OCI-LY1 (cell line): ENCODE results near the gene TERB2.
"Not testable (repeated sequence)": the region's sequence is repeated elsewhere in the genome, so short reads cannot be mapped to it uniquely, and the experiment has no call there.

Experiments
- H2AFZ ChIP-seq: fragments of 200-600 bp; sonication (generic), shearing (Covaris generic); 2 replicates; pipeline ENCODE4 v1.6.0; 2014; ENCODE audit warnings: antibody characterized with exemption, mild to moderate bottlenecking, low read length
- H3F3A ChIP-seq: fragments of 200-600 bp; sonication (generic), shearing (Covaris generic); 2 replicates; pipeline ENCODE4 v1.6.0; 2014; ENCODE audit warnings: mild to moderate bottlenecking, antibody characterized with exemption, low read length, moderate library complexity; ENCODE audit not compliant: insufficient read depth
- H3K27ac ChIP-seq: fragments of 200-600 bp; sonication (generic); 2 replicates; pipeline ENCODE4 v1.5.1; 2014; ENCODE audit warnings: low read length, mixed run types, mild to moderate bottlenecking, low read depth; ENCODE audit not compliant: poor library complexity, severe bottlenecking
- H3K27me3 ChIP-seq: fragments of 200-600 bp; sonication (generic); 2 replicates; pipeline ENCODE4 v1.6.0; 2014; ENCODE audit warnings: antibody characterized with exemption, mild to moderate bottlenecking, low read length, moderate library complexity; ENCODE audit not compliant: insufficient read depth
- H3K36me3 ChIP-seq: fragments of 200-600 bp; sonication (generic); 2 replicates; pipeline ENCODE4 v1.6.1; 2014; ENCODE audit warnings: mild to moderate bottlenecking, antibody characterized with exemption, low read length, moderate library complexity, mixed read lengths; ENCODE audit not compliant: insufficient read depth
- H3K4me1 ChIP-seq: fragments of 200-600 bp; sonication (generic); 2 replicates; pipeline ENCODE4 v1.5.1; 2014; ENCODE audit warnings: mild to moderate bottlenecking, low read length, moderate library complexity; ENCODE audit not compliant: insufficient read depth, severe bottlenecking
- H3K4me2 ChIP-seq: fragments of 200-600 bp; sonication (generic), shearing (Covaris generic); 2 replicates; pipeline ENCODE4 v1.6.1; 2014; ENCODE audit warnings: low read length
- H3K4me3 ChIP-seq: fragments of 200-600 bp; sonication (generic); 2 replicates; pipeline ENCODE4 v1.5.1; 2014; ENCODE audit warnings: low read length, low read depth, mild to moderate bottlenecking, mixed read lengths; ENCODE audit not compliant: poor library complexity, severe bottlenecking
- H3K79me2 ChIP-seq: fragments of 200-600 bp; shearing (Covaris generic); 2 replicates; pipeline ENCODE4 v1.6.1; 2016; ENCODE audit warnings: mixed run types, low read length, mixed read lengths; ENCODE audit not compliant: insufficient read depth
- H3K9ac ChIP-seq: fragments of 200-600 bp; sonication (generic), shearing (Covaris generic); 2 replicates; pipeline ENCODE4 v1.6.1; 2014; ENCODE audit warnings: mild to moderate bottlenecking, low read length, mixed read lengths
- H3K9me2 ChIP-seq: fragments of 200-600 bp; sonication (generic), shearing (Covaris generic); 2 replicates; pipeline ENCODE4 v1.6.1; 2014; ENCODE audit warnings: low read depth, mild to moderate bottlenecking, low read length, mixed read lengths
- H3K9me3 ChIP-seq: fragments of 200-600 bp; shearing (Covaris generic); 2 replicates; pipeline ENCODE4 v1.6.1; 2014; ENCODE audit warnings: low read length, mixed read lengths
- H4K20me1 ChIP-seq: fragments of 200-600 bp; sonication (generic), shearing (Covaris generic); 2 replicates; pipeline ENCODE4 v1.6.0; 2016; ENCODE audit warnings: mild to moderate bottlenecking, low read length; ENCODE audit not compliant: insufficient read depth
- CTCF ChIP-seq: fragments of 200-600 bp; sonication (generic), shearing (Covaris generic); IDR thresholded peaks from 2 replicates; pipeline ENCODE4 v1.5.1; 2017; ENCODE audit warnings: mild to moderate bottlenecking, antibody characterized with exemption, low read length, moderate library complexity, mixed read lengths
- EZH2 ChIP-seq: fragments of 200-600 bp; sonication (generic), shearing (Covaris generic); IDR thresholded peaks from 2 replicates; pipeline ENCODE4 v1.8.0; 2017; ENCODE audit warnings: borderline replicate concordance, mixed run types, mild to moderate bottlenecking, antibody characterized with exemption, low read length, moderate library complexity, mixed read lengths

The TERB2 gene

GRCh38 chr15:45021348-45021747, 64.9 kb downstream of the TERB2 start:
- no peaks in the 10 kb centered on the region for H3K27me3 ChIP-seq
- H3K4me1 ChIP-seq, result peaks cover 39% of the 10 kb centered on the region
- H3F3A ChIP-seq, result no peaks in the 10 kb centered on the region
- H3K4me3 ChIP-seq, result no peak overlapping the region
- no peak overlapping the region for H2AFZ ChIP-seq
- no peak overlapping the region for H3K9ac ChIP-seq
- H4K20me1 ChIP-seq, result no peaks in the 10 kb centered on the region
- TF ChIP-seq CTCF (no peak), EZH2 (no peak)
- H3K79me2 ChIP-seq, result no peaks in the 10 kb centered on the region
- no peaks in the 10 kb centered on the region for H3K9me2 ChIP-seq
- H3K9me3 ChIP-seq, result no peaks in the 10 kb centered on the region
- no peaks in the 10 kb centered on the region for H3K36me3 ChIP-seq
- no peak overlapping the region for H3K4me2 ChIP-seq
- H3K27ac ChIP-seq, result no peak overlapping the region

GRCh38 chr15:45022871-45023658, 66.6 kb downstream of the TERB2 start, which contains the start of gene SORD:
SORD (plus strand) TSS chr15:45023195; CDS start chr15:45023284, 89 bp downstream.
- H3F3A ChIP-seq, result no peaks in the 10 kb centered on the region
- H3K9me2 ChIP-seq, result no peaks in the 10 kb centered on the region
- peak within 1 kb of the TSS; percentile 48 for H3K27ac ChIP-seq
- H3K79me2 ChIP-seq, result no peaks in the 10 kb centered on the region
- H3K9me3 ChIP-seq, result no peaks in the 10 kb centered on the region
- TF ChIP-seq CTCF, result no peak
- no peak for TF ChIP-seq EZH2
- H4K20me1 ChIP-seq, result no peaks in the 10 kb centered on the region
- no peaks in the 10 kb centered on the region for H3K27me3 ChIP-seq
- peak within 1 kb of the TSS; percentile 96 for H3K9ac ChIP-seq
- peaks cover 49% of the 10 kb centered on the region for H3K4me1 ChIP-seq
- no peak within 1 kb of the TSS for H2AFZ ChIP-seq
- H3K4me3 ChIP-seq, result peak within 1 kb of the TSS; percentile 96
- peak within 1 kb of the TSS; percentile 94 for H3K4me2 ChIP-seq
- H3K36me3 ChIP-seq, result peaks cover 15% of the 10 kb centered on the region

- Histone ChIP-seq H3K4me1 (peaks cover 49% of the 10 kb centered on the region), H3K4me3 (peak overlapping the region; percentile 96), H2AFZ (no peak overlapping the region), H3K79me2 (no peaks in the 10 kb centered on the region), H3K4me2 (peak overlapping the region; percentile 94), H3K9ac (peak overlapping the region; percentile 96), H3K27ac (peak overlapping the region; percentile 48), H3F3A (no peaks in the 10 kb centered on the region; the same call in 1 of the 2 replicates), H3K36me3 (peaks cover 21% of the 10 kb centered on the region), H3K9me2 (no peaks in the 10 kb centered on the region), H3K9me3 (peaks cover under 1% of the 10 kb centered on the region), H4K20me1 (no peaks in the 10 kb centered on the region), H3K27me3 (no peaks in the 10 kb centered on the region)
- TF ChIP-seq CTCF, result no peak
- TF ChIP-seq EZH2, result no peak
Observed at GRCh38 chr15:45023659-45024225, 67.3 kb downstream of the TERB2 start.

- H4K20me1 ChIP-seq, H2AFZ ChIP-seq, H3F3A ChIP-seq, H3K9me2 ChIP-seq, H3K9me3 ChIP-seq, H3K9ac ChIP-seq, H3K79me2 ChIP-seq, H3K27me3 ChIP-seq: not testable (repeated sequence)
- peaks cover 49% of the 10 kb centered on the region for H3K4me1 ChIP-seq
- peak overlapping the region; percentile 36 for H3K27ac ChIP-seq
- peak overlapping the region; percentile 96 for H3K4me3 ChIP-seq
- peaks cover 30% of the 10 kb centered on the region for H3K36me3 ChIP-seq
- H3K4me2 ChIP-seq, result peak overlapping the region; percentile 48
Observed at GRCh38 chr15:45024649-45025048, 68.2 kb downstream of the TERB2 start.

- H2AFZ ChIP-seq, H3K9ac ChIP-seq, H3K27me3 ChIP-seq, H4K20me1 ChIP-seq, H3K79me2 ChIP-seq, H3F3A ChIP-seq, H3K27ac ChIP-seq, H3K4me3 ChIP-seq, H3K4me2 ChIP-seq, H3K9me2 ChIP-seq: not testable (repeated sequence)
- Histone ChIP-seq H3K4me1 (peaks cover 45% of the 10 kb centered on the region), H3K36me3 (peaks cover 39% of the 10 kb centered on the region), H3K9me3 (peaks cover 15% of the 10 kb centered on the region)
Observed at GRCh38 chr15:45025627-45026026, 69.1 kb downstream of the TERB2 start.
